Sigmoid colon (tissue), 7 donors: Measurements from ENCODE around the gene LLGL1. TPM values are rescaled to one million over a fixed set of nuclear protein-coding genes. Genes with fewer than 3 reads are reported as not detected.
"Not testable (repeated sequence)": the region's sequence is repeated elsewhere in the genome, so short reads cannot be mapped to it uniquely, and the experiment has no call there.

Source experiments
- DNase-seq: peaks from one replicate; pipeline ENCODE4 v3.0.0-alpha.2; 2019
- H3K27ac ChIP-seq, 4 donors: fragments of 200-600 bp; sonication (generic); one replicate each; pipeline ENCODE4 v1.5.1; 2016 to 2019; ENCODE audit warnings: mild to moderate bottlenecking in 1 of 4
- H3K27me3 ChIP-seq, 3 donors: fragments of 200-600 bp; sonication (generic); one replicate each; pipeline ENCODE4 v1.5.1; 2019; ENCODE audit warnings: mild to moderate bottlenecking in 1 of 3
- H3K36me3 ChIP-seq, 4 donors: fragments of 200-600 bp; sonication (generic); one replicate each; pipeline ENCODE4 v1.5.1; 2016 to 2019
- H3K4me1 ChIP-seq, 4 donors: fragments of 200-600 bp; sonication (generic); one replicate each; pipeline ENCODE4 v1.5.1; 2017 to 2019
- H3K4me3 ChIP-seq, 4 donors: fragments of 200-600 bp; sonication (generic); one replicate each; pipeline ENCODE4 v1.5.1; 2017 to 2019; ENCODE audit warnings: mild to moderate bottlenecking in 2 of 4, moderate library complexity in 1 of 4
- H3K9me3 ChIP-seq, 4 donors: fragments of 200-600 bp in 3 of 4; sonication (generic) in 3 of 4; one replicate each; pipeline versions ENCODE4 v1.5.1 to v1.6.1; 2013 to 2019
- CTCF ChIP-seq, 4 experiments: fragments of 450-650 bp in 3 of 4; fragments of 200-600 bp in 1 of 4; IDR thresholded peaks; one replicate each; pipeline ENCODE4 v1.5.1; 2016 to 2019; ENCODE audit warnings: antibody characterized with exemption in 4 of 4, mild to moderate bottlenecking in 3 of 4, moderate library complexity in 2 of 4
- EP300 ChIP-seq, 4 donors: sonication (generic); formaldehyde crosslinking; IDR thresholded peaks; one replicate each; pipeline ENCODE4 v1.6.1; 2017; ENCODE audit warnings: antibody characterized with exemption in 4 of 4
- POLR2A ChIP-seq, 2 donors: fragments of 450-650 bp; IDR thresholded peaks; one replicate each; pipeline ENCODE4 v1.6.1; 2016; ENCODE audit warnings: antibody characterized with exemption in 2 of 2, mild to moderate bottlenecking in 2 of 2, moderate library complexity in 2 of 2
- POLR2AphosphoS5 ChIP-seq, 4 donors: sonication (generic); formaldehyde crosslinking; IDR thresholded peaks; one replicate each; pipeline ENCODE4 v1.6.1; 2017; ENCODE audit warnings: antibody characterized with exemption in 4 of 4
- WGBS, 2 donors: extraction: QIAGEN DNeasy Blood & Tissue Kit; methylation state at CpG; one replicate each; pipeline ENCODE4 v1.1.7; 2013; 5-methylcytosine and 5-hydroxymethylcytosine counted together
- intact Hi-C: fragments of 100-400 bp; cut with DNase I; formaldehyde crosslinking; loops from one replicate; pipeline ENCODE4 v1.15.1; 2023
- polyA plus RNA-seq, 3 donors: library from polyadenylated mRNA; stranded (reverse); fragments of 200-250 nt; gene quantifications; one replicate each; pipeline ENCODE4 v1.2.3, GENCODE V29; 2013
- total RNA-seq, 4 donors: library from RNA; depleted of rRNA; stranded (reverse); fragments of >200 nt; gene quantifications; one replicate each; pipeline ENCODE4 v1.1.0, GENCODE V29; 2016
- donor health status: healthy with polysubstance abuse.
- donor health status: Bipolar disorder and iron deficiency.
- donor health status: healthy.

LLGL1 gene
- total and polyA plus RNA-seq, 7 donors: 2.8 to 25.2 (median 16.8) TPM

- WGBS, 2 donors: 67 to 79% methylated on average over 7 of the region's 7 CpGs
Measured at GRCh38 chr17:18213666-18214270, 11.7 kb upstream of the LLGL1 start.

DNA sequence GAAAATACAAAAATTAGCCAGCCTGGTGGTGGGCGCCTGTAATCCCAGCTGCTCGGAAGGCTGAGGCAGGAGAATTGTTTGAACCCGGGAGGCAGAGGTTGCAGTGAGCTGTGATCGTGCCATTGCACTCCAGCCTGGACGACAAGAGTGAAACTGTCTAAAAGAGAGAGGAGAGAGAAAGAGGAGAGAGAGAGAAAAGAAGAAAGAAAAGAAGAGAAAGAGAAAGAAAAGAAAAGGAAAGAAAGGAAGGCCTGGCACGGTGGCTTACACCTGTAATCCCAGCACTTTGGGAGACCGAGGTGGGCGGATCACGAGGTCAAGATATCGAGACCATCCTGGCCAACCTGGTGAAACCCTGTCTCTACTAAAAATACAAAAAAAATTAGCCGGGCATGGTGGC lies 8.5 kb upstream of the LLGL1 start:
- H3K27me3 ChIP-seq, H3K9me3 ChIP-seq, H3K27ac ChIP-seq, H3K36me3 ChIP-seq, H3K4me3 ChIP-seq, DNase-seq, H3K4me1 ChIP-seq: not testable (repeated sequence)
- WGBS, 2 donors: 83 to 92% methylated on average over 11 of the region's 11 CpGs
- intact Hi-C loops: loop anchor here (5.0 kb wide), 1 partner anchor 75 kb away; no protein-coding TSS in a partner anchor

More at GRCh38 chr17:18213666-18214270, 11.7 kb upstream of the LLGL1 start:
- Histone ChIP-seq H3K27me3 (no peaks in the 10 kb centered on the region), H3K9me3 (no peaks in the 10 kb centered on the region), H3K27ac (no peak overlapping the region), H3K36me3 (peaks cover 0 to 26% (median 17%) of the 10 kb centered on the region in 4 donors), H3K4me1 (no peaks in the 10 kb centered on the region), H3K4me3 (no peak overlapping the region)
- intact Hi-C loops: no loop called here
- TF ChIP-seq CTCF (IDR thresholded peaks at IDR 0.05): no peak
- no peak for DNase-seq

DNA sequence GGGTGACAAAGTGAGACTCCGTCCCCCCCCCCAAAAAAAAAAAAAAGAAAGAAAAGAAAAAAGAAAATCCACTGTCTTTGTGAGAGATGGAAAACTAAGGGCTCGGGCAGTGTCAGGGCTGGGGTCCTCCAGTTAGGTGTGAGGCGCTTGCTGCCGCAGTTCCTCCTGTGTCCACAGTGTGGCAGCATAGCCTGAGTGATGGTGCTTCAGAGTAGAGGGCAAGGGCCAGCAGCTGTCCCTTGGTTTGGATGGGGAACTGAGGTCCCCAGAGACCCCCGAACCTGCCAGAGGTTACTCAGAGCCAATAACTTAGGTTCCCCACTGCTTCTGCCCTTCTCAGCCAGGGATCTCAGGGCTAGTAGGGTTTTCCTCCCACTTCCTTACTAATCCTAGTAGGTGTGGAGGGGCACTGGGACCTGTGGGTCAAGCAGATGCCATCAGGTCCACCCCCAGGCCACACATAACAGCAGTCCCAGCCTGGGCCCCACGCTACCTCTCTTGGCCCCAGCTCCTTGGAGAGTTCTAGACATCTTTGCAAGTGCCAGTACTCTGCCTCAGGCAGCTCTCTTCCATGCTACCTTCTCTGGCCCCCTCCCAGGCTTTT lies 7.9 kb upstream of the LLGL1 start:
- peak; percentile 87 for DNase-seq
- intact Hi-C loops: loop anchor here (5.0 kb wide), 1 partner anchor 75 kb away; no protein-coding TSS in a partner anchor
- Histone ChIP-seq H3K4me1 (peaks cover 0 to 5% (median 0%) of the 10 kb centered on the region in 4 donors), H3K4me3 (no peak overlapping the region), H3K27me3 (no peaks in the 10 kb centered on the region), H3K27ac (no peak overlapping the region), H3K9me3 (no peaks in the 10 kb centered on the region), H3K36me3 (no peaks in the 10 kb centered on the region)
- peak; percentile 50 to 96 (median 80) for TF ChIP-seq CTCF (IDR thresholded peaks at IDR 0.05)
- no peak for TF ChIP-seq POLR2AphosphoS5 (IDR thresholded peaks at IDR 0.05)
- 4 to 10% methylated on average over 6 of the region's 6 CpGs for WGBS, 2 donors

- Histone ChIP-seq H3K9me3 (no peaks in the 10 kb centered on the region), H3K36me3 (no peaks in the 10 kb centered on the region), H3K27me3 (no peaks in the 10 kb centered on the region), H3K27ac (peak overlapping the region in 1 of 4 donors; percentile 5), H3K4me3 (no peak overlapping the region), H3K4me1 (peaks cover 0 to 5% (median 0%) of the 10 kb centered on the region in 4 donors)
- no peak for DNase-seq
- WGBS, 2 donors: 67 to 69% methylated on average over 4 of the region's 4 CpGs
- TF ChIP-seq CTCF (IDR thresholded peaks at IDR 0.05): no peak
- TF ChIP-seq EP300 (IDR thresholded peaks at IDR 0.05): no peak
- no peak for TF ChIP-seq POLR2A (IDR thresholded peaks at IDR 0.05)
- no peak for TF ChIP-seq POLR2AphosphoS5 (IDR thresholded peaks at IDR 0.05)
- intact Hi-C loops: loop anchor here (1.0 to 5.0 kb wide), 2 partner anchors 13 to 77 kb away; no protein-coding TSS in a partner anchor
Measured at GRCh38 chr17:18218756-18219415, 6.5 kb upstream of the LLGL1 start.

DNA sequence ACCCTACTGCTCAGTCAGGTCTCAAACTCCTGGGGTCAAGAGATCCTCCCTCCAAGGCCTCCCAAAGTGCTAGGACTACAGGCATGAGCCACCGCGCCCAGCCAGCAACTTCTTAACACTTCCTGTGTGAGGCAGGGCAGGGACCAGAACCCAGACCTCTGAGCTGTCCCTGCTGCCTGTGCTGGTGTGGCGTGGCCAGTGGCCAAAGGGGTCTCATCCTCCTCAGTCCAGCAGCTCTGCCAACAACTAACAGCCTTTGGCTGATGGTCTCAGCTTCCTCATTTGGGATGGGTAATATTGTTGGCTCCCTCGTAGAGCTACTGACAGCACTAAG lies 1.4 kb upstream of the LLGL1 start:
- Histone ChIP-seq H3K27me3 (no peaks in the 10 kb centered on the region), H3K27ac (peak overlapping the region in 3 of 4 donors; percentile 54 to 70 (median 69)), H3K36me3 (no peaks in the 10 kb centered on the region), H3K4me1 (peaks cover 0 to 26% (median 20%) of the 10 kb centered on the region in 4 donors), H3K4me3 (no peak overlapping the region), H3K9me3 (no peaks in the 10 kb centered on the region)
- WGBS, 2 donors: 90 to 92% methylated on average over 4 of the region's 4 CpGs
- DNase-seq: no peak
- TF ChIP-seq CTCF (IDR thresholded peaks at IDR 0.05) (no peak), POLR2AphosphoS5 (IDR thresholded peaks at IDR 0.05) (no peak), POLR2A (IDR thresholded peaks at IDR 0.05) (no peak), EP300 (IDR thresholded peaks at IDR 0.05) (no peak)
- intact Hi-C loops: loop anchor here (2.0 kb wide), 2 partner anchors 37 to 41 kb away; partner anchors contain the start of genes ALKBH5 and MIEF2
